Measurements from ENCODE around the gene CBFA2T3.

The CBFA2T3 gene

DNA sequence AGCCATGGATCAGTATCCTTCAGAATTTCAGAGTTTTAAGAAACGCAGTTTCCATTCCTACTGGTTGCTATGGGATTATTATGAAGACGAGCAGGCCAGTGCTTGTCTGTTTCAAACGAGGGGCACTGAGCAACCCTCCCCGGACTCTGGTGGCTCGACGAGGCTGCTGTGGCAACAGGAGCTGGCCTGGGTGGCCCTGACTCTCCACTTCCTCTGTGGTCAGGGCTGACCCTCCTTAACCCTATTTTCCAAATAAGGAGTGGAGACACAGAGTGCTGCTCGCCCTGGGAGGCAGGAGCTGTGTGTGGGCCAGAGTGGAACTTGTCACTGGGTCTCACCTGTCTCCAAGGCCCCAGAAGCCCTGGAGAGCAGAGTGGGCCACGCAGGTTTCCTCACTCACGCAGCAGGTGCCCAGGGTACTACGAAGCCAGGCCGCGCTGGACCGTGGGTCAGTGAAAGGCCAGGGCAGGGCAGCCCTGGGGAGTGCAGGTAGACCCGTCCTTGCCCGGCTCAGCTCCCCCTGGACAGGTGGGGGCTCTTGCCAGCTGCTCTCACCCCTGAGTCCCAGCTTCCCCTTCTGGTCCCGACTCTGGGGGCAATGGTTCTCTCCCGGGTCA lies 123.6 kb downstream of the CBFA2T3 start:
- DNase-seq, result no peak

DNA sequence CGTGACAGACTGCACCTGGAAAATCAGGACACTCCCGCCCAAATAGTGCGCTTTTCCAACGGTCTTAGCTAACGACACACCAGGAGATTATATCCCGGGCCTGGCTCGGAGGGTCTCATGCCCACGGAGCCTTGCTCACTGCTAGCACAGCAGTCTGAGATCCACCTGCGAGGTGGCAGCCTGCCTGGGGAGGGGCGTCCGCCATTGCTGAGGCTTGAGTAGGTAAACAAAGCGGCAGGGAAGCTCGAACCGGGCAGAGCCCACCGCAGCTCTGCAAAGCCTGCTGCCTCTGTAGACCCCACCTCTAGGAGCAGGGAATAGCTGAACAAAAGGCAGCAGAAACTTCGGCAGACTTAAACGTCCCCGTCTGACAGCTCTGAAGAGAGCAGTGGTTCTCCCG lies 125.4 kb downstream of the CBFA2T3 start:
- DNase-seq, result no peak

DNA sequence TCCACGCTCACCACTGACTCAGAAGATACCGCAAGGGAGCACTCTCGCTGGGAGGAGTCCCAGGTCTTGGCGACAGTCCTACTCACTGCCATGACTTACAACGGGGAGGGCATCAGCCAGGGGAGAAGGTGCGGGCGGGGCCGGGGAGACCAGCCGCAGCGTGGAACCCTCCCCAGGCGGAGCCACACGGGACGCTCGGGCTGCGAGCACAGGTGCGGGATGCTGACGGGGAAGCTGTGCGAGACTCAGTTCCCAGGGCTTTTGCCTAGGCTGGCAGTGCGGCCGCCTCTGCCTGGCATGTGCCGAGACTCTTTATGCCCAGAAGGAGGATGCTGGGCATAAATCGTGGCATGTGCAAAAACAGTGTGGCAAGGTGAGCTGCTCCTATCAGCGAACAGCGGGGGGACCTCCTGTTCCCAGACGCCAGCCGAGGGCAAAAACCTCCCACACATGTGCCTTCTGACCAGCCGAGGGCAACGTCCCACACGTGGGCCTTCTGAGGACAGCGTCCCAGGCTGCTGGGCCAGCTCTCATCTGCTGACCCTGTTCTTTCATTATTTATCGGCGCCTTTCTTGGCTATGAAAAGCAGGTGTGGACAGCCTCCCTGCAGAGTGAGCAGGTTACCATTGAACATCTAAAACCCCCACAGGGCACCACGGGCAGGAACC lies 126.3 kb downstream of the CBFA2T3 start:
- no peak for DNase-seq

DNA sequence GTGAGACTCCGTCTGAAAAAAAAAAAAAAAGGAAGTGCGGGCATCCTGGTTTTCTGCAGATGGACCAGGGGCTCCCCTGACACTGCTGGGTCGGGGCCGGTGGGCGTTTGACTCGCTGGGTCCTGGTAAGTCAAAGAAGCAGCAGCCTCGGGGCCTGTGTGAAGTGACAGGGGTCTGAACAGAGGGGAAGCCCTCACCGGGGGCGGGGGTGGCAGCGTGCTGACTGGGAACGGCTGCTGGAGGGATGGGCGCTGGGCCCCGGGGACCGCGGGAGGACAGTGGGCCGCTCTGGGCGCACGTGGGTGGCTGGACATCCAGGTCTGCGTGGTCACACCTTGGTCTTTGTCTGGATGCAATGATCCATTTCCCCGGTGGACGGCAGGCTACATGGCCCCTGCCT lies 128.4 kb downstream of the CBFA2T3 start:
- DNase-seq, result no peak

GRCh38 chr16:88847654-88848053 lies 129.4 kb downstream of the CBFA2T3 start:
- DNase-seq, result no peak

GRCh38 chr16:88846088-88846487 lies 130.9 kb downstream of the CBFA2T3 start:
- DNase-seq, result no peak

- peak; percentile 29 for DNase-seq
Measured at GRCh38 chr16:88844419-88845036, 132.5 kb downstream of the CBFA2T3 start.

DNA sequence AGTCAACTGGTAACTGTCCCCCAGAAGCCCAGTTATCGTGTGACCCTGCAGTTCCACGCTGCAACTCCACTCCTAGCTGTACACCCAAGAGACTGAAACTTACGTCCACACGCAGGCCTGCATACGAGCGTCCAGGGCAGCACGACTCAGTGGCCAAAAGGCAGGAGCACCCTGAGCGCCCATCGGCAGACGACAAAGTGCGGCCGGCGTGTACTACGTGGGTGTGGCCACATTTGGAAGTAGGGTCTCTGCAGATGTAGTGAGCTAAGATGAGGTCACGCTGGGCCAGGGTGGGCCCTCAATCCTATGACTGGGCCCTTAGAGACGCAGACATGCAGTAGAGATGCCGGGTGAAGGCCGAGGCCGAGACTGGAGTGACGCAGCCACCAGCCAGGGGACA lies 133.8 kb downstream of the CBFA2T3 start:
- no peak for DNase-seq

DNA sequence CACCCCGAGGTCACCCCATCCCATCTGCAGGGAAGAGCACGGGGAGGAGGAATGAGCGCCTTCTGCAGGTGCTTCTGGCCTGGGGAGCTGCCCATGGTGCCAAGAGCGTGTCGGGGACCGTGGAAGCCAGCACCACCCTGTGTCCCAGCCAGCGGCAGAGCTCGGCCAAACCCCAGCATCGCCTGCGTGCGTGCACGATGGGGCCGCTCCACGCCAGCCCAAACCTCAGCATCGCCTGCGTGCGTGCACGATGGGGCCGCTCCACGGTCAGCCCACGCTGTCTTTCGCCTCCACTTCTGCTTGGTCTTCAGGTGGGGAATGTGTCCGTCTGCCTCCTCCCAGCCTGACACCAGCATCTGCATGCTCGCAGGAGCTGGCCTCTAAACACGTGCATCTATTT lies 134.2 kb downstream of the CBFA2T3 start:
- no peak for DNase-seq

DNA sequence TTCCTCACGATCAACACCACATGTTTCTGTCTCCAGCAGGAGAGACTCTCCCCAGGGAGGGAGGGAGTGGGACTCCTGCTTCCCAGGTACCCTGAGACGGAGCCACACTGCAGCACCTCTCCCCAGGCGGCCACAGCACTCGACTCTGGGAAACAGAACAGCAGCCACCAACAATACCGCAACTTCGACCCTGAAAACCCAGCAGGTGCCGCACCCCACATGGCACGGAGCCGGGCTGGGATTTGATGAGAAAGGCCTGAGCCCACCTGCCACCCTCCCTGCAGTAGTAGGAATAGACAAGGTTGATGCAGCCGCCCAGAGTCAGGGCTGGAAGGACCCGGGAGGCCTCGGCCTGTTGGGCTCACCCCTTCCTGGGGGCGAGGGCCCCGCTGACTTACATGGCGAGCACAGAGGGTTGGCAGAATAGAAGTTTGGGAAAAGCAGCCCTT lies 134.7 kb downstream of the CBFA2T3 start:
- no peak for DNase-seq

- DNase-seq, result no peak
Measured at GRCh38 chr16:88841521-88842307, 135.3 kb downstream of the CBFA2T3 start.

DNA sequence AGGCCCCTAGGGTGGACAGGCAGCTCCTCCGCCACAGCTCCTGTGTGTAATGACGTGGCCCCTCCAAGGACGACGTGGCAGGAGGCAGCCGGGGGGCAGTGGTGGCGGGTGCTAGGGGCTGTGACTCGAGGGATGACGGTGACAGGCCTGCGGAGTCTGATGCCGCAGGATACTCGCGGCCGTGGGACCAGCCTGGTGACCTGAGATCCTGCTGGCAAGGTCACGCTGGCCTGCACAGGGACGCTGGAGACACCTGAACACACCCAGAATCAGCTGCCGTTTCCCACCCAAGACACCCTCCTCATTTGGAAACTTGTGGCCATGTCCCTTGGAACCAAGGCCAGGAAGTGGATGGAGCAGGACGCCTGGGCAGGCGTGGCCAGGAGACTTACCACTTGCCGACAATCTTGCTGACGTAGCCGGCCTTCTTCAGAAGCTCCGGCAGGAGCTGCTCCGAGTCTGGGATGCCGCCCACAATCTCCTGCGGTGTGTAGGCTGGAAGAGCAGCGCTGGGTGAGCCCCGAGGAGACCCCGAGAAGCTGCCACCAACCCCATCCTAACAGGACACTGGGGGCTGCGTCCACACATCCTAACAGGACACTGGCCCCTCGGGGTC lies 136.3 kb downstream of the CBFA2T3 start:
- no peak for DNase-seq

GRCh38 chr16:88839745-88840599 lies 137.0 kb downstream of the CBFA2T3 start:
- DNase-seq, result no peak

DNA sequence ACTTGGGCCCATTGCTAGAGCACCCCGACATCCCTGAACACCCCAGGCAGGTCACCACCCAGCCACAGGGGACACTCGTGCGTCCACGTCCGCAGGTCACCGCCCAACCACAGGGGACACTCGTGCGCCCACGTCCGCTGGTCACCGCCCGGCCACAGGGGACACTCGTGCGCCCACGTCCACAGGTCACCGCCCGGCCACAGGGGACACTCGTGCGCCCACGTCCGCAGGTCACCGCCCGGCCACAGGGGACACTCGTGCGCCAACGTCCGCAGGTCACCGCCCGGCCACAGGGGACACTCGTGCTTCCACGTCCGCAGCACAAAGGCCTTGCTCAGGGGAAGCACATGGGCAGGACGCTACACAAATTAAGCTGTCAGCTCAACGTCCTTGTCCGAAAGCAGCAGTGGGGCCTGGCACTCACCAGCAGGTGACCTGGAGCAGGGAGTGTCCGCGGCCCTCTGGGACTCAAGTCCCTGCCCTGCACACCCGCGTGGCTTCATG lies 137.9 kb downstream of the CBFA2T3 start:
- DNase-seq, result no peak

DNA sequence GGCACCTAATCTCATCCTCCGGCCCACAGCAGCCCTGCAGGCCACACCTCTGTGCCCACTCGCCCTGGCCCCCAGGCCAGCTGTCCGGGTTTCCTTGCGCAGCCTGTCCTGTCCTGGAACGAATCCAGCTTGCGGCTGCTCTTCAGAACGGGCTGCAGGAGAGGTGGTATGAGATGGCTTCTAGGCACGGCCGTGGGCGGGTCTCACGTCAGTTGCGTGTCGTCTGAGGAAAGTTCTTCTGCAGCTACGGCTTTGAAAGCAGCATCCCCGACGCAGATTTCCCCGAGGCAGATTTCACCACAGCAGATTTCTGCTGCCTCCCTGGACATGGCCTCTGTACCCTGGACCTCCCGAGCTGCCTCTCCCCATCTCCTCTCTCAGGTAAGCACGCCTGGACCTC lies 138.4 kb downstream of the CBFA2T3 start:
- no peak for DNase-seq

GRCh38 chr16:88837806-88838205 lies 139.2 kb downstream of the CBFA2T3 start:
- no peak for DNase-seq

DNA sequence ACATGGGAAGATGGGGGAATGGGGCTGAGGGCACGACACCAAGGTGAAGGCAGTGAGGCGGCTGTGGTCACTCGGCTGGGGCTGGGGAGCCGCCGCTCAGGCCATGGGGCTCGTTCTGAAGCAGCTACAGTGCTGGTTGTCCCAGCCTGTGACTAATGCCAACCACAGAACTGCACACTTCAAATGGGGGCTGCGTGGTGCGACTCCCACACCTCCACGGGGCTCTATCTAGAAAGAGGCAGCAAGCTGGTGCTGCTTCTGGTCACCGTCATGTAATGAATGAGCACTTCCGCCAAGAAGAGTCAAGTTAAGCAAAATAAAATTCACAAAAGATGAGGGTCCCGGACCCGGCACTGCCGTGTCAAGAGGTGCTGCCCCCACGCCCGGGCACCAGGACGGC lies 140.2 kb downstream of the CBFA2T3 start:
- DNase-seq, result no peak

GRCh38 chr16:88835818-88836217 lies 141.2 kb downstream of the CBFA2T3 start:
- no peak for DNase-seq

- DNase-seq, result no peak
Measured at GRCh38 chr16:88835383-88835782, 141.6 kb downstream of the CBFA2T3 start.

DNA sequence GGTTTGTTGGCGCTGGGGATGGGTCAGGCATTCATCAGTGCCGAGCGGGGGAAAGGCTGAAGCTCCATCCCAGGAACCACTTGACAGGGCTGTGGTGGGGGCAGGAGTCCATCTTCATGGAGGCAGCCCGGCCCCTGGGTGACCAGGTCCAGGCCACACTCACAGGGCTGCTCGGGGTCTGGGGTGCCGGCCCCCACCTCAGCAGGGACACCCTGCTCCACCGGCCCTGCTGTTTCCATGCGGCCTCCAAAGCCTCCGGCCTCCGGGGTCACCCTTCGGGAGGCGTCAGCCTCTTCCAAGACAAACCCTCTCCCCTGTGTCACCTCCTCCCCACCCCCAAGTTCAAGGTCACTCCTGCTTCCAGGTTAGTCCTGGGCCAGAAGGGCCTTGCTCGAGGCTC lies 142.3 kb downstream of the CBFA2T3 start:
- no peak for DNase-seq

DNA sequence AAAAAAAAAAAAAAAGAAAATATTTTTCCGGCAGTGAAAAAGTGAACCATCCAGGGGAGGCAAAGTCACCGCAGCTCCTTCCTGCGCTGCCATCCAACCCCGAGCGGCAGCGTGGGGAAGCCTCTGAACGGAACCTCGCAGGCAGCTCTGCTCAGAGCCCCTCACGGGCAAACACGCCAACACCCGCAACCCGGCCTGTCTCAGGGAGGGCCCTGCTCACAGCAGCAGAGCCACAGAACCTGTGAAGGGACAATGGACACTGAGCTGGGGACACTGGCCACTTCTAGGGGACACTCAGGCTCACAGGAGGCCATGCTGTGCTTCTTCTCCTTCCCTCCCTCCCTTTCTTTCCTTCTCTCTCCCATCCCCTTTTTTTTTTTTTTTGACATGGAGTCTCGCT lies 143.9 kb downstream of the CBFA2T3 start:
- no peak for DNase-seq

GRCh38 chr16:88831838-88832237 lies 145.2 kb downstream of the CBFA2T3 start:
- DNase-seq, result no peak
